ENCODE results near the gene ENTR1.
"Not testable (repeated sequence)": the region's sequence is repeated elsewhere in the genome, so short reads cannot be mapped to it uniquely, and the experiment has no call there.

The ENTR1 gene

DNA sequence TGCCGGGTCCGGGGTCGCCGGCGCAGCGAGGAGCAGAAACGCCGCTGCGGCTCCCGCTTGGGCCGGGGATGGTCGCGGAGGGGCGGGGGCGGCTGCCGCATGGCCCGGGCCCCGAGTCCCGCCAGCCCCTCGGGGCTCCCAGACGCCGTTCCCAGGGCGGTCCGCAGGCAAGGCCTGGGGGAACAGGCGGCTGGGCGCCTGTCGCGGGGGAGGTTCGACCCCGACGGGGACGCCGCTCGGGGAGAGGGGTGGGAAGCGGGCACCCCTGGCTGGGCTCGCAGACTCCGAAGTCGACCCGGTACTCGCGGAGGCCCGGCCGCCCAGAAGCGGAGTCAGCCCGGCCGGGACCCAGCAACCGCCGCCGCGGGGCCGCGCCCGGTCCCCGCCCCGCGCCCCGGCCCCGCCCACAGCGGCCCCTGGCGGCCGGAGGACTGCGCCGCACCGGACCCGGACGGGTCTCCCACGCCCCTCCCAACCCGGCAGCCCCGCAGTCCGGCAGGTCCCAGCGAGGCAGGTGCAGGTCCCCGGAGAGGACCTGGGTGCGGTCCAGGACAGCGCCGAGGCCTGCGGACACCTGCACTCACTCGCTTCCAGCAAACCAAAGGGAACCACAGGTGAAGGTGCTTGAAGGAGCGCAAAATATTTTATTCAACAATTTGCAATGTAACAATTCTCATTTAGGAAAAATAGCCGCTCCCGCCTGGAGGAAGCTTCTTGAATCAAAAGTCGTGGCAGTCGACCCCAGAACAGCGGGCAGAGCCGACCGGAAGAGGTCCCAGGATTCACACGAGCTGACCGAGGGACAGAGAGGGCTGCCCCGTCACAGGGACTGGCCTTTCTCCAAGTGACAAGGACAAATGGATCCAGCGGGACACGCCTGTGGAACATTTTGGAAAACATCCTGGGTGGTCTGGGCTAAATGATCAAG lies 29.3 kb upstream of the ENTR1 start, which contains the start of gene INPP5E:
TSS of gene INPP5E (minus strand) at position 365 of the 928 bp plus-strand sequence. CDS start 426 bp downstream, outside the sequence.
- in situ Hi-C loops (cut with HindIII; ENCODE audit: low sequenced_read_pairs), result no loop called here

DNA sequence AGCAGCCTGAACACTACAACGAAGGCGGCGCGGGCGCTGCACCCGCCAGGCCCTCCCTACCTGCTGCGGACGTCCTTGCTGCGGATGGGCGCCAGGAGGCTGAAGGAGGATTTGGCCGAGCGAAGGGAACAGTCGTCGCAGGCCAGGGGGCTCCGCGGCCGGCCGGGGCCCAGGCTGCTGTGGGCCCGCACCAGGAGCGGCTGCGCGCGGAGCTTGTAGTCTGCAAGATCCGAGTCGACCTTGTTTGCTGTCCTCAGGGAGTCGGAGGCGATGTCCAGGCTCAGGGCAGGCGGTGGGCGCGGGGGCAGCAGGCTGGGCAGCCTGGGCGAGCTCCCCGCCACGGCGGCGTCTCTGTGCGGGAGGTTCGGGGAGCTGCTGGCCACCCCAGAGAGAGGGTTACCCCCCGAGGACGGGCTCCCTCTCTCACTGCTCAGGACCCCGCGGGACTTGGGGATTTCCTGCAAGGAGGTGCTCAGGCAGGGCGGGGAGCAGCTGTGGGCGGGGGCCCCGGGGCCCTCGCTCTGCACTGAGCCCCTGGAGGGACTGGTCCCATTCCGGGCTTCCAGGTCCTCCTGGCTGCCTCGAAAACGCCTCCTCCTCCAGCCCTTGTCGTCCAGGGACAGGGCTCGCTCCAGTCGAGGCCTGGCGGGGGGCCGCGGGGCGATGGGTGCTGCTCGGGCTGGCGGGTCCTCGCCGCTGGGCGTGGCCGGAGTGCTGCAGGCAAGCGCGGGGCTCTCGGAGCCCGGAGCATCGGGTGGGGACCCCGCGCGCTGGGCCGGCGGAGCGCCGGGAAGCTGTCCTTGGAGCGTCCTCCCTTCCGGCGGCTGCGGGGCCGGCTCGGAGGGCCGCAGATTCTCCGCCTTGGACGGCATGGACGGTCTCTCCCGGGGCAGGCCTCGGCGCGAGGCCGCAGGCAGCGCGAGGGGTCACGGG lies 28.4 kb upstream of the ENTR1 start:
- in situ Hi-C loops (cut with HindIII; ENCODE audit: low sequenced_read_pairs), result no loop called here

DNA sequence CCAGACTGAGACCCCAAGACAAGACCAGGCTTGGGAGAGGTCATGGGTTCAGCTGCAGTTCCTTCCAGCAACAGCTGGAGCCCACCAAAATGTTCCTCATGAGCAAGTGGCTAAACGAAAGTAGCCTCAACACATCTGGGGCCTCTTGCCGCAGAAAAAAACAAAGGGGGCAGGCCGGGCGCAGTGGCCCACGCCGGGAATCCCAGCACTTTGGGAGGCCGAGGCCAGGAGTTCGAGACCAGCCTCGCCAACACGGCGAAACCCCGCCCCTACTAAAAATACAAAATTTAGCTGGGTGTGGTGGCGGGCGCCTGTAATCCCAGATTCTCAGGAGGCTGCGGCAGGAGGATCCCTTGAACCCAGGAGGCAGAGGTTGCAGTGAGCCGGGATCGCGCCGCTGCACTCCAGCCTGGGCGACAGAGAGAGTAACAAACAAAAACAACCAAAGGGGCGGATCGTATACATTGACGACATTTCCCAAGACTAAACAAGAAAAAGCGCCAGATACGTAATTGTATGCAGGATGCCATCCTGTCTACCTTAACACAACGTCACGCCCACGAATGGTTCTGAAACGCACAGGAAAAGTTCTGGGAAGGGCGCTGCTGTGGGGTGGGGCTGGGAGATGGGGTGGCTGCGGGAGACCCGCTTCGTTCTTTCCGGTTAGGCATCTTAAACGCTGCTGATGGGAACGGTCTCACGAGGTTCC lies 27.6 kb upstream of the ENTR1 start:
- in situ Hi-C loops (cut with HindIII; ENCODE audit: low sequenced_read_pairs), result no loop called here

DNA sequence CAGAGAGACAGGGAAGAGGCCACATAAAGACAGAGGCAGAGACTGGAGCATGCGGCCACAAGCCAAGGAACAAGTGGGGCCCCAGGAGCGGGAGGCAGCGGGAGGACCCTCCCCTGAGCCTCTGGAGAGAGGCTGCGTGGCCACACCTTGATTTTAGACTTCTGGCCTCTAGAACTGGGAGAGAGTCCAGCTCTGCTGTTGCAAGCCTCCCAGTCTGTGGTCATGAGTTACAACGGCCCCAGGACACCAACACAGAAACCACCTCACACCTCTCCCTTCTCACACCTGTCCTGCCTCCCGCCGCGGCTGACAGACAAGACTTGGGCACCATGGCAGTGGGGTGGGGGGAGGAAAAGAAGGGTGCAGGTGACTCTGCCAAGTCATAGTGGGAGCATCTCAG lies 27.0 kb upstream of the ENTR1 start:
- in situ Hi-C loops (cut with HindIII; ENCODE audit: low sequenced_read_pairs), result no loop called here

DNA sequence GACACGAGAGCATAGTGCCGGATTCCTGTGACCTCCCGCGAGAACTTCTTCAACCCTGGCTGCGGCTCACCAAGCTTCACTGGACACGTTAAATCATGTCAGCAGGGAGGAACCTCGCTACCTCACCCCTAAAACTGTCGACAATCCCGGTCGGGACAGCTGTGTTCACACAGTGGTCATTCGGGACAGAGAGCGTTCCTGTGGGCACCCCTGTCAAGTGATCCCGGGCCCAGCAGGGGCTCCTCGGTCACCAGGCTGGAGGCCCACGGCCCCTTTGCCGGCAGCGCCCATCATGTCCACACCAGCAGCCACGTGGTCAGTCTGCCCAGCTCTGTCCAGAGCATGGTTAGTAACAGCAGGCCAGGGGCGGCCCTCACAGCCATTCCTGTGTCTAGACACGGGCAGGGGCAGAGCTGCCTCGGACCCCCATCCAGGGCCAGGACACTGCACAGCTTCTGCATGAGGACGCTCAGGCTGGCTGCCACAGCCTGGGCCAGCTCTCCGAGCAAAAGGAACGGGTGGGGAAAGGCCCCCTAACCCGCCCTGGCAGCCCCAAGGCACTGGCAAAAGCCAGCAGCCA lies 25.7 kb upstream of the ENTR1 start:
- in situ Hi-C loops (cut with HindIII; ENCODE audit: low sequenced_read_pairs), result no loop called here

DNA sequence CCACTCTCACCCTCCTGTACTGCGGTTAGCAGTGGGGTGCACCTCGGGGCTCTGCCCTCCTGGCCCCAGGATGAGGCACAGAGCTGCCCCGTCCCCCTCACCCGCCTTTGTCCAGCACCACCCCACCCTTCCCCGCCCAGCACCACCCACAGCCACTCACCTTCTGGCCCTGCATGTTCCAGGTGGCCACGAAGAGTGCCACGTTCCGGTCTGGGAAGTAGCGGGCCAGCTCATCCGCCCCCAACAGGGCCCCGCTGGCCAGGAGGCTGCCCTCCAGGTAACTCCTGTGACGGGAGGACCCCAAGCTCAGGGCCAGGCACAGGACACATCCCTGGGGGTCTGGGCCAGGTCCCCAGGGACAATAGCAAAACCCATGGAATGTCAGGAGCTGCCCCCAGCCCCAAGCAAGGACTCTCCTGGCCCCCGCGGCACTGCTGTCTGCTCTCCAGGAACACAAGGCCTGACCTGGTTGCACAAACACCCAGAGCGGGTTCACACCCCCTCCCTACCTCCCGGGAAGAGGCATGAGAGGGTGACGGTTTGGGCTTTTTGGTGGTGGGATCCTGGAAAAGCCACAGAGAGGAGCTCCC lies 24.3 kb upstream of the ENTR1 start:
- in situ Hi-C loops (cut with HindIII; ENCODE audit: low sequenced_read_pairs), result no loop called here

DNA sequence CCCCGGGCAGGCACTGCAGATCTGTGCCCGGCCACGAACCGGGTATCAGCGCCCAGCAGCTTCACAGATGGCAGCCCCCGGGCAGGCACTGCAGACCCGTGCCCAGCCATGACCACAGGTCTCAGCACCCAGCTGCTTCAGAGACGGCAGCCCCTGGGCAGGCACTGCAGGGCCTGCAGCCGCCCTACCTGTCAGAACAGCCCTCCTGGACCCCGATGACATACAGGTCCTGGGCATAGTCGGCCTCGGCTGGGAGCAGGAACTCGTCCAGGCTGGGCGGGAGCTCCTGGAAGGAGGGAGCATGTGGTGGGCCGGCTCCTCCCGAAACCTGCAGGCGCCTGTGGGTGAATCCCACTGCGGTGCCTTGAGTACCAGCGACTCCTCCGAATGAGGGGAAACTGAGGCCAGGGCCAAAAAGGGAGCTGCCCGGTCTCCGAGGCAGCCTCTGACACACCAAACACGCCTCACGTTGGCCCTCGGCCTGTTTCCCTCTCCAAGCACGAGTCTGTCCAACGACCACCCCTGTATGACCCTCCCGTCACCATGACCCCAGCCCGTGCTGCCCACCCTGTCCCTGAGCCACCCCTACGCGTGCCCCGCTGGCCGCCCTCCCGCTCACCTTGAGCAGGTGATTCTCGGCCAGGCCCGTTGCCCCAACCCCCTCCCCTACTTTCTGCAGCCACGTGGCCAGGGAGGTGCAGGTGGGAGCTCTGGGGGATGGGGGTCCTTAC lies 23.6 kb upstream of the ENTR1 start:
- in situ Hi-C loops (cut with HindIII; ENCODE audit: low sequenced_read_pairs), result no loop called here

DNA sequence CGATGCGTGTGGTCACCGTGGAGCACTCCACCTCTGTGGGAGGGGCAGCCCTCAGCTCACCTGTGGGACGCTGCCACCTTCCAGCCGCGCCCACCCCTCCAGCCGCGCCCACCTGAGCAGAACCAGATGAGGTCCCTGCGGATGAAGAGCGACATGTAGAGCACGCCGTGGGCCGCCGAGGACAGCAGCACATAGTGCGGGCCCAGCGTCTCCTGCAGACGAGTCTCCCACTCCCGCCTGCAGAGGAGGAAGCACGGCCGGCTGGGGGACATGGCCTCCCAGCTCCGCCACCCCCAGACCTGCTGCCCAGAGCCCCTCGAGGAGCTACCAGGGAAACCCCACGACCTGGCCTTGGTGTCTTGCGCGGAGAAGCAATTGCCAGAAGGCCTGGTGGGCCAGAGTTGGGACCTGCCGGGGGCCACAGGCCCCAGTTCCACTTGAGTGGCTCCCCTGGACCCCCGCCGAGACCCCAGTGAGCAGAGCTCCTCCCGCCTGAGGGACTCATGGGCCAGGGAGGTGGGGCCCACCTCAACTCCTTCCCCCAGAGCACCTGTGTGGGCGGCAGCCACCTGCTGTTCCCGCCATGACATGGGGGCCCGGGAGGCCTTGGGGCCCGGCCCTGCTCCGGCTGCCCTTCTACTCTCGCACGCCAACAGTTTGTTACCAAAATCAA lies 22.8 kb upstream of the ENTR1 start:
- in situ Hi-C loops (cut with HindIII; ENCODE audit: low sequenced_read_pairs), result no loop called here

DNA sequence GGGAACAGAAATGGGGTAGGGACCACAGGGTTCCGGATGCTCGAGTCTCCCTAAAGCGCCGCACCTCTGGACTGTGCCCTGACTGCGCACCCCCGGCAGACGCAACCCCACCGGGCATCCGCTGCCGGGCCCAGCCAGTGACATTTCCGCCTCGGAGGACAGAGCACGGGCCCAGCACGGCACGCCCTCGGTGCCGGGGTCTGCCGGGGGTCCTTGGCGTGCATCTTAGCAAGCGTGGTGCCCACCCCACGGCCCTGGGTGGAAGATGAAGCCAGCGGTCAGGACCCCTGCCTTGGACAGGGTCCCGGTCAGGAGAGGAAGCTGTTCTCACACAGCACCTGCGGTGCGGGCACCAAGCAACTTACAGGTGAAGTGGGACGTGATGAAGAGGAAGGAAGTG lies 22.2 kb upstream of the ENTR1 start:
- in situ Hi-C loops (cut with HindIII; ENCODE audit: low sequenced_read_pairs), result no loop called here

DNA sequence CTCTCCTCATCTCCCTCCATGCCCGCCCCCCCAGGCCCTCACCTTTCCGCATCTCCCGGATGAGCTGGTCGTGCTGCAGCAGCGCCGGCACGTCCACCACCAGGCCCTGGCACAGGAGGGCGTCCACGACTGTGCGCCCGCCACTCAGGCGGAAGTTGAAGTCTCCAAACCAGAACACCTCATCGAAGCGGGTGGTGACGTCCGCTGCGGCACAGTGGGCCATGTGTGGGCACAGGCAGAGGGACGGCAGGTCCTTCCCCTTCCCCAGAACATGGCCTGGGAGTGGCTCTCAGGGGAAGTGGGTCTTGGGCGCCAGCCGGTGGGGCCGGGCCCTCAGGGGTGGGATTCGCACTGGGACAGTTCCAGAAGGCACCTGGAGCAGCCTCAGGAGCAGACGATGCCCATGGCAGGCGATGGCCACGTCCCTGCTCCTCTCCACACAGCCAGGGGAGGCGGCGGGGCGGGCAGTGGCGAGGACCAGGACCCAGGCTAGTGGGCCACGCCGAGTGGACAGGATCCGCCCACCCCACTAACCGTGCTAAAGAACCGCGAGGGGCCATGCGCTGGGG lies 21.5 kb upstream of the ENTR1 start:
- in situ Hi-C loops (cut with HindIII; ENCODE audit: low sequenced_read_pairs), result no loop called here

DNA sequence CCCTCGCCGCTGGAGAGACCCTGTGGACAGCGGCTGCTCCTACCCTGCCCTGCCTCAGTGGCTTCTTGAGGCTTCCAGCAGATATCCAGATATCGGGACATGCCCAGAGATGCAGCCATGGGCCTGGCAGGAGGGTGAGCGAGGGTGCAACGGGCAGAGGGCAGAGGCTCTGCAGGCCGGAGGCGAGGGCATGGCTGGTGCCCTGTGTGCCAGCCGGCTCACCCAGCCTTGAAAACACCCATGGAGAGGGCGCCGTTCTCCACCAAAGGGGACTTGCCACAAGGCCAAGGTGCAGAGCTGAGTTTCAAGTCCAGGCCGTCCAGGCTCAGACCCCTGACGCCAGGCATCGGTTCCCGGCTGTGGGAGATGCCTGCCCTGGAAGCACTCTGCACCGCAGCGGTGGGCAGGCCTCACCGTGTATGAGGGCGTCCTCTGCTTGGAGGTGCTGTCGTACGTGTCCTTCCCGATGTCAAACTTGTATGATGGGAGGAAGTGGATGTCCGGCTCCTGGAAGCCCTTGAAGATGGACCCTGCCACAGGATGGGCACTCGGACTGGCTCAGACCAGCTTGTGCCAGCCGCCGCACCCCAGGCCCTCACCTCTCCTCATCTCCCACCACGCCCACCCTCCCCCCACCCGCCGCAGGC lies 20.3 kb upstream of the ENTR1 start:
- in situ Hi-C loops (cut with HindIII; ENCODE audit: low sequenced_read_pairs), result no loop called here

DNA sequence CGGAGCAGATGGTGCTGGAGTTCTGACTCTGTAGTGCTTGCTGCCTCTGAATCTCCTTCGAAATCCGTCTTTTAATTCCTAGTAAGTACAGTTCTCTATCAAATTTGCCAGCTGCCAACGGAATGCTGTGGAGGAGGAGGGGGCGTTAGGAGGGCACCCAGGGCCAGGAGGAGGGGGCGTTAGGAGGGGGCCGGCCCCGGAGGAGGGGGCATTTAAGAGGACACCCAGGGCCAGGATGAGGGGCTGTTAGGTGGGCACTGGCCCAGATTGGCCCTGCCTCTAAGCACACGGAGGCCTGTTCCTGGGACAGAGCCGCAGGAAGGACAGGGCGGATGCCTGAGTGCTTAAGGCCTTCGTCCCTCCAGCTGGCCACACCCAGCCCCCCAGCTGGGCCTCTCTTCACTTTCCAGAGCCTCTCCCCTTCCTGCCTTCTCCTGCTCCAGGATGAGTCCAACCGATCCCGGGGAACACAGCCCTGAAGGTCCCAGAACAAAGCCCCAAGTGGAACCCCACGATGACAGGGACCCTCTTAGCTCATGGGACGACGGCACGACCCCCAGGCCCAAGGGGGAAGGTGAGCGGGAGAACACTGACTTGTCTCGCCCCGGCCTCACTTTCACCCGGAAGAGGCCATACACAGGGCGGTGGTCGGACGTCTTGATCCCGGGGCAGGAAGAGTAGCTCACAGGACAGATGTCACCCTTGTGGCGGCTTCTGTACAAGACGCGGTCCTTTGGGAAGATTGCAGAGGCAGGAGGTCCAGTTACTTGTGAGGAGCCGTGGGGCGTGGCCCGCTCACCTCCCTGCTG lies 19.5 kb upstream of the ENTR1 start:
- in situ Hi-C loops (cut with HindIII; ENCODE audit: low sequenced_read_pairs), result no loop called here

DNA sequence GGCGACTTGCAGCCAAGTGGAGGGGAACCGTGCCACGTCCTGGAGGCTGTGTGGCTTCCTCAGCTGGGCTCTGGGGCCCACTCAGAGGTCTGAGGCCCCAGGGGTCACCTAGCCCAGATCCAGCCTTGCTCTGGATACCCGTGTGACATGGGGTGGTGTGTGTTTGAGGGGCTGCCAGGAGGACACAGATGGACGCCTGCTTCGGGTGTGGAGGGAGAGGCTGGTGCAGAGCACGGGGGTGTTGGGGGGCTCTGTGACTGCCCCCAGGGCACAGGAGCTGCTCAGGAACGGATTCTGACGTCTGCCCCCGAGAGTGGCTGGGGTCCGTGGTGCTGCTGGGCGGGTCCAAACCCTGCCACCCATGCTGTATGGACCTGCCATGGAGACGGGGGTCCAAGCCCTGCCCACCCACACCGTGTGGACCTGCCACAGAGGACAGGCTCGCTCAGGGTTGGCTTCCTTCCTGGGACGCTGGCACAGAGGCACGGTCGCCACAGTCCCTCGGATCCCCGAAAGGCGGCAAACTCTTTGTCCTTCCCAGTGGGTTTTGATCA lies 18.7 kb upstream of the ENTR1 start:
- in situ Hi-C loops (cut with HindIII; ENCODE audit: low sequenced_read_pairs), result no loop called here

DNA sequence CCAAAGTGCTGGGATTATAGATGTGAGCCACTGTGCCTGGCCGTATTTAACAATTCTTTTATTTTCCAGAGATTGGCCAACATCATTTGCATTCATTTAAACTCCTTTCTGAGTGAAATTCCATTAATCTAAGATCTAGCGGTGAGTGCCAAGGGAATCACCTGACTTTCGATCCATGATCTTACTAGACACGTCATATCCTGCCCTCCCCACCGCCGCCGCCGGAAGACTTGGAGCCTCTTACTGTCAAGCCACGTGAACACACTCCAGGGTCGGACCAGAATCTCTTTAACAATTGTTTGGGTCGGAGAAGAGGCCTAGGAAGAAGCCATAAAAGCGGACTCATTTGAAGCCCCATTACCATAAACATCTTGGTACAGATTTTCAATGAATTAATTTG lies 16.4 kb upstream of the ENTR1 start:
- in situ Hi-C loops (cut with HindIII; ENCODE audit: low sequenced_read_pairs), result no loop called here

DNA sequence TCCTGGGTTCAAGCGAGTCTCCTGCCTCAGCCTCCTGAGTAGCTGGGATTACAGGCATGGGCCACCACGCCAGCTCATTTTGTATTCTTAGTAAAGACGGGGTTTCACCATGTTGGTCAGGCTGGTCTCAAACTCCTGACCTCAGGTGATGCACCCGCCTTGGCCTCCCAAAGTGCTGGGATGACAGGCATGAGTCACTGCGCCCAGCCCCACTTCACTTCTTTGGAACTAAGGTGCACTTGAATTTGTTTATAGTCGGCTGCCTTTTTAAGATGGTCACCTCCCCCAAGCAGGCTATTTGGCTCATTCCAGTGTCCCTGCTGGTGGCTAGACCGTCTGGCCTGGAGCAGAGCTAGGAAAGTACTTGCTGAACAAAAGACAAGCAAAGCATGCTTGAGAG lies 15.0 kb upstream of the ENTR1 start:
- in situ Hi-C loops (cut with HindIII; ENCODE audit: low sequenced_read_pairs), result not testable (repeated sequence)

DNA sequence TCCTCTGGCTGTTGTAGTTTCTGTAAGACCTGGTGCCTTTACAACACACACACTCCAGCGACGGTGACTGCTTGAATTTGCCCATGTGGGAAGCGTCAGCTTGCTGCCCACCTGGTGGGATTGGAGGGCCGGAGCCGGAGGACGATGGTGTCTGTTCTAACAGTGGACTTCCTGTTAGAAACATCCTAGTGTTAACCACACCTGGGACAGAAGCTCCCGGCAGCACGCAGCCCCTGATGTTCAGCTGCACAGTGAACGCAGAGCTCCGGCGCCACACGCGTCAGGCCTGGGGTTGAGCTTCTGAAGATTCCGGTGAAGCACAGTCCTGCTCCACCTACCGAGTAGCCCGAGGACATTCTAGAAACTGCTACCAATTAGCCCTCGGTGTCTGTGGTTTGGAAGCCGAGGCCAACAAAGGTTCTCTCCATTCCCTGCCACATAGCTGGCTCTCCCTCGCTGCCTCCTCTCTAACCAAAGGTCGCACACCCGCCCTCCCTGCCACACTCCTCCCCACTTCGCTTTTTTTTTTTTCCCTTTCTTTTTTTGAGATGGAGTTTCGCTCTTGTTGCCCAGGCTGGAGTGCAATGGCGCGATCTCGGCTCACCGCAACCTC lies 14.4 kb upstream of the ENTR1 start:
- in situ Hi-C loops (cut with HindIII; ENCODE audit: low sequenced_read_pairs), result no loop called here
